GM18520 (cell line): Measurements from ENCODE around the gene HMHB1.
A peak's percentile ranks its signal among the peaks of the same experiment; 100 is the strongest.
"Not testable (repeated sequence)": the region's sequence is repeated elsewhere in the genome, so short reads cannot be mapped to it uniquely, and the experiment has no call there.

Experiments used
- ATAC-seq: cut with Tn5 transposase; IDR thresholded peaks from one replicate; pipeline ENCODE4 v1.9.1; 2021; ENCODE audit not compliant: unreplicated experiment

HMHB1 gene

GRCh38 chr5:143801252-143801939 lies 10.6 kb upstream of the HMHB1 start:
- ATAC-seq = no peak

DNA sequence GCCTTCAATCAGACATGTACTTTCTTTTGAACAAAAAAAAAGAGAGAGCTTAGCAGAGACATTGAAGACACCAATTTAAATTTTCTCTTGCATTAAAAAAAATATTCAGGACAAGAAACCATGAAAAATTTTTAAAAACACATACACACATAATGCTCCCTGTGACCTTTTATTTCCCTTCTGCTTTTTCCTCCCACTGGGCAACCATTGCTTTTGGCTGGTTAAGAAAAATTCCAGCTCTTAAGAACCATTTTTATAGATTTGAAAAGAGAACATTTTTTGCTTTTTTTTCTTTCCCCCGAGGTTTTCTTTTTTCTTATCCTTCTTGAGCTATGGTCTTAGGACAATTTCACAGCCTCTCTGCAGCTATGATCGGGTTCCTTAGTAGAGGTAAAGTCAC lies 6.1 kb upstream of the HMHB1 start:
- no peak for ATAC-seq

- ATAC-seq = no peak
Measured at GRCh38 chr5:143806579-143806978, 5.4 kb upstream of the HMHB1 start.

- ATAC-seq = no peak
Measured at GRCh38 chr5:143807401-143807800, 4.6 kb upstream of the HMHB1 start.

DNA sequence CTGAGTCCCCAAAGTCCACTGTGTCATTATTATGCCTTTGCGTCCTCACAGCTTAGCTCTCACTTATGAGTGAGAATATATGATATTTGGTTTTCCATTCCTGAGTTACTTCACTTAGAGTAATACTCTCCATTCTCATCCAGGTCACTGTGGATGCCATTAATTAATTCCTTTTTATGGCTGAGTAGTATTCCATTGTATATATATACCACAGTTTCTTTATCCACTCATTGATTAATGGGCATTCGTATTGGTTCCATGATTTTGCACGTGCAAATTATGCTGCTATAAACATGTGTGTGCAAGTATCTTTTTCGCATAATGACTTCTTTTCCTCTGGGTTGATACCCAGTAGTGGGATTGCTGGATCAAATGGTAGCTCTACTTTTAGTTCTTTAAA lies 4.4 kb downstream of the HMHB1 start:
- ATAC-seq = not testable (repeated sequence)

DNA sequence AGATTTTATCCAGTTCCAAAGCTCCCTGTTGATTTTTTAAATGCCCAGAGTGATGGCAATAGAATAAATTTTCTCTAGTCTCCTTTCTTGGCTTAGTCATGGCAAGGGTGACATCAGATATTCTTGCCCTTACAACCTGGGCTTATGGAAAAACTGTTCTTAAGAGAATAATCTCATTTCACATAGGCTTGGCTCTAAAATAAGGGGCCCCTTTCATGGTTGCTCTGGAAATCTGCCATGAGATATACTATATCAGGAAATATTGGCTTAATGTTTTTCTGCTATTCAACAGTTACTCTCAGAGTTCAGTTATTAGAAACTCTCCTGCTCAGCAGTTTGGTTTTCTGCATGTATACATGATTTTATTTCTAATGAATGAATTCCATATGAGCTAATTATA lies 7.8 kb downstream of the HMHB1 start:
- ATAC-seq = no peak

- ATAC-seq = no peak
Measured at GRCh38 chr5:143820451-143820850, 8.5 kb downstream of the HMHB1 start.

DNA sequence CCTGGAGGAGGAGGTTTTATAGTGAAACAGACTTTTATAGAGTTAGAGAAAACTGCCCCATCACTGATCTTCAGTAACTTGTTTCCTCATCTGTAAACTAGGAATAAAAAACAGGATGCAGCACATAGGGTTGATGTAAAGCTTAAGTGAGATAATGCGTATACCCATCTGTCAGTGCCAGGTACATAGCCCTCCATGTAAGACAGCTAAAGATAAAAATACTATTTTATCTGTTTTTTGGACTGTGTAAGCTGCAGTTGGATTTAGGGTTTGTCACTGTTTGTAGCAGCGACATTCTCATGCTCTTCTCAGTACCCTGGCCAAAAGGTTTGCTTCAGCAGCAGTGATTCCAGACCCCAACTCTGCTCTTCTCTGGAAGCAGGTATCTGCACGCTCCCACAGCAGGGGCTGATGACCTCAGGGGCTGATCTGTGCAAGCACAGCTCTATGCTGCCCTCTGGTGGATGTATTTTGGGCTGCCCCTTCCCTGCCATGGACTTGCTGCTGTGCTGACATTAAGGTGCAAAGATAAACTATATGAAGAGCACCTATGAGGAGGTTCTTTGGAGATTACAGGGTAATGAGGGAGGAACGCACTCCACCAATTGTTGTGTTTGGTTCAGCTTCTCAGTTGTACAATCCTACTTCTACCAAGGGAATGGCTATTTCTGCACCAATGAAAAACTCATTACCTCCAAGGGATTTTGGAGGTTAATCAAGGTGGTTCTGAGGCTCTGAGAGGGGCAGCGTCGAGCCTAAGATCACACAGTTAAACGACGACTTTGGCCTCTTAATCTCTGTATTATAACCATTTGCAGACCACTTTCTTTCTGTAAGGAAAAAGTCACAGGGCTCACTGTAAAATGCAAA lies 13.1 kb downstream of the HMHB1 start:
- peak; percentile 38 for ATAC-seq

- ATAC-seq = peak; percentile 97
Measured at GRCh38 chr5:143826951-143827444, 15.0 kb downstream of the HMHB1 start.

- ATAC-seq = no peak
Measured at GRCh38 chr5:143828710-143829109, 16.7 kb downstream of the HMHB1 start.

- ATAC-seq = no peak
Measured at GRCh38 chr5:143833177-143833576, 21.2 kb downstream of the HMHB1 start.

DNA sequence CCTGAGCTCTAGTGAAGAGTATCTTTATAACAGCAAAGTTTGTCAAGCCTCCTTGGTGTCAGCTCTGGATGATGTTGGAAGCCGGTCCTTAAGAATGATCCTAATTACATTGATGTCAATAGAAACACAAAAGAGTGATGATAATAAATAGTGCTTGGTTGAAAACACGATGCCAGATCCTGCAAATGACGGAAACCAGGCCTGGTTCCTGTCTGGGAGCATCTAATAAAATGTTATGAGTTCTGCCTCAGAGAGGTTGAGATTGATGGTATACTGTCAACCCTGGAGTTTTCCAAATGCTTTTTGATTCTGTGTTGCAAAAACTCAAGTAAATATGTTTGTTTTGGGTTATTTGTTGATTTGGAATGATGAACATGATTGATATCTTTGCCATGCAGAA lies 23.3 kb downstream of the HMHB1 start:
- no peak for ATAC-seq

- ATAC-seq = no peak
Measured at GRCh38 chr5:143836161-143836725, 24.3 kb downstream of the HMHB1 start.

- ATAC-seq = no peak
Measured at GRCh38 chr5:143837306-143837848, 25.4 kb downstream of the HMHB1 start.

- ATAC-seq = no peak
Measured at GRCh38 chr5:143841446-143841845, 29.5 kb downstream of the HMHB1 start.

DNA sequence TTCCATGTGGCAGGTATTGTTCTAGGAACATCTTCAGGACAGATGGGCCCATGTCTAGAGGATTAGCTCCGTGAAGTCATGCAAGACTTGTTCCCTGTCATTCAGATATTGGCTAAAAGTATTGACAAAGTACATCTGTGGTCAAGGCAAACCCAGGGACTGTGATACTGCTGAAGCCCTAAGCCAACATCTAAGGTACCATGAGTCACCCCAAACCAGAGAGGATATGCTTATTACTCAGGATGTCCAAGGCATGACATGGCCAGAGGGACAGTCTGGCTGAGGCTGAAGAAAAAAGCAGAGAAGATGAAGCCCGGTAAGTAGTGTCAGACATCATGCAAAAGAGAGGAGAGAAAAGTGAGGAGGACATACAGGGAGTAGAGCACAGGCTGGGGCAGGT lies 31.0 kb downstream of the HMHB1 start:
- ATAC-seq = no peak

DNA sequence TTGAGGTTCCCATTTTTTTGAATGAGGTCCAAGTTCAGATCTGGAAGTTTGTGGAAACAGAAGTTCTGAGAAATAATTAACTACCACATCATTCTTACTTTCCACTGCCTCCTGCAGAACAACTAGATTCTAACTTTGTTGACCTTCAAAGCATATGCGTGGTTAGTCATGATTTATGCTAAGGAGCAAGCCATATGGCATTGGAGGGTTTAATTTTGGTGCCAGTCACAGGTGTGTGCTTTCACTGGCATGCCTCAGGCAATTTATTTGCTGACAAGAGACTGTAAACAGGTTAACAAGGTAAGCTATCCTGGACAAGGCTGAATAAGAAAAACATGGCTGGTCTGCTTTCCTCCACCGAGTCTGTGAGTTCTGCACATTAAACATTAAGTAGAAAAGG lies 31.5 kb downstream of the HMHB1 start:
- ATAC-seq = no peak

DNA sequence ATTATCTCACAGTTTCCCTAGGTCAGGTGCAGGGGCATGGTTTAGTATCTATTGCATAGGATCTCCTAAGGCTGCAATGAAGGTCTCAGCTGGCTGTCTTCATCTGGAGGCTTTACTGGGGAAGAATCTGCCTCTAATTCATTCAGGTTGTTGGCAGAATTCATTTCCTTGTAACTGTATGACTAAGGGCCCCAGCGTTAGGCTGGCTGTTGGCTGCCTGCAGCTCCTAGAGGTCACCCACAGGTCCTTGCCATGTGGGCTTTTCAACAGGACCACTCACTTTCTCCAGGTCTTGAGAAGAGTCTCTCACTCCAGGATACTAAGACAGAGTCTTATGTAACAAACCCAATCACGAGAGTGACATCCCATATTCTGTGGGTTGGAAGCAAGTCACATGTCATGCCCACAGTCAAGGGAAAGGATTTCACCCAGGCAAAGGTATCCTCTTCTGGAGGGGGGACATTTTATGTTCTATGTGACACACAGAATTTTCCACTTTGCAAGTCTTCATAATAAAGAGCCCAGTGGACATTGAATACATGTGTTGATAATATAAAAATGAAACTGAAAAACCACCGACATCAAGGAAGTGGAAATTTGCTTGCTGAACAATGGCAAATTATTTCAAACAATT lies 38.2 kb downstream of the HMHB1 start:
- no peak for ATAC-seq

- no peak for ATAC-seq
Measured at GRCh38 chr5:143851383-143851782, 39.4 kb downstream of the HMHB1 start.

DNA sequence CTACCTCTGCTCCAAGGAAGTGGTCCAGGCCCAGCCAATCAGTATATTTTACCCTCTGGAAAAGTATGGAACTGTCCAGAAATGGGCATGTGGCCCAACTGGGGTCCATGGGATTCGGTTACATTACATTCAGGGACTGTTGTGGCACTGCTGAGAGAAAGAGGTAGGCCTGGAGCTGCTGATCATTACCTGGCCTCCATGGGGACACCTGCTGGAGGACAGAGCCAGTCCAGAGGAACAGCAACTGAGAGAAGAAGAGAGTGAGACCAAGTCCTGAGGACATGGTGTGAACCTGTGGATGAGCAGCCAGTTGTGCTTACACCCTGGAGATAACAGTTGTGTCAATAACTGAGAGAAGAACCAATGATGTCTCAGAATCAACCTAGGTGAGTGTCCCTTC lies 48.2 kb downstream of the HMHB1 start:
- ATAC-seq = no peak

DNA sequence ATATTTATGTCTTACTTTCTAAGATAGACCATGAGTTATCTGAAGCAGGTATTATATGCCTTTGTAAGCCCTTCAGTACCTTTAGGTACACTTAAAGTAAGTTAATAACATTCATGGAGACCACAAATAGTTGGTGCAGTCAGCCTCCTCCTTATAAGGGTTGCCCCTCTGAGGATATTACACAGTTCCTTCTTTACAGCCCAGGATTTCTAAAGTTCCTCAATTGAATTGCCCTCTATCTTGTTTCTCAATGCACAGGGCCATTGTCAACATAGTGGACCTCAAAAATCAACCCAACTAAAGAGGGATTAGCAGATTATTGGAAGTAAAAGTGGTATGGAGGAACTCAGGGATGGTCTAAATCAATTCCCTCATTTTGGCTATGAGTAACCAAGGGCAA lies 50.3 kb downstream of the HMHB1 start:
- no peak for ATAC-seq
